Thymus (tissue), 11 donors: ENCODE results near the gene CREB5. TPM values are rescaled to one million over a fixed set of nuclear protein-coding genes. Genes with fewer than 3 reads are reported as not detected.

Source experiments
- DNase-seq, 9 donors: peaks; one replicate each; pipeline ENCODE4 v3.0.0-alpha.2; 2013; ENCODE audit warnings: low spot score in 9 of 9, low read depth in 6 of 9, missing footprints in 1 of 9
- H3K27ac ChIP-seq, 2 donors: one replicate each; pipeline ENCODE4 v1.5.1; 2013; ENCODE audit warnings: control low read depth in 1 of 2, low read depth in 1 of 2, low read length in 1 of 2, mild to moderate bottlenecking in 1 of 2, moderate library complexity in 1 of 2
- H3K27me3 ChIP-seq, 2 donors: one replicate each; pipeline ENCODE4 v1.5.1; 2013; ENCODE audit warnings: low read length in 1 of 2; ENCODE audit not compliant: control insufficient read depth in 2 of 2, insufficient read depth in 1 of 2
- H3K36me3 ChIP-seq, 2 donors: one replicate each; pipeline ENCODE4 v1.5.1; 2013; ENCODE audit warnings: low read length in 1 of 2, mild to moderate bottlenecking in 1 of 2, moderate library complexity in 1 of 2; ENCODE audit not compliant: control insufficient read depth in 2 of 2, insufficient read depth in 2 of 2
- H3K4me1 ChIP-seq, 2 donors: one replicate each; pipeline ENCODE4 v1.5.1; 2013; ENCODE audit warnings: low read length in 2 of 2; ENCODE audit not compliant: control insufficient read depth in 2 of 2, insufficient read depth in 2 of 2
- H3K4me3 ChIP-seq, 2 donors: one replicate each; pipeline ENCODE4 v1.5.1; 2013; ENCODE audit warnings: low read length in 2 of 2, control low read depth in 1 of 2, mild to moderate bottlenecking in 1 of 2
- H3K9me3 ChIP-seq, 2 donors: one replicate each; pipeline ENCODE4 v1.5.1; 2013; ENCODE audit warnings: low read length in 1 of 2, mild to moderate bottlenecking in 1 of 2; ENCODE audit not compliant: control insufficient read depth in 2 of 2, insufficient read depth in 1 of 2
- WGBS: extraction: QIAGEN DNeasy Blood & Tissue Kit; methylation state at CpG from one replicate; pipeline ENCODE4 v1.1.7; 2013; 5-methylcytosine and 5-hydroxymethylcytosine counted together
- polyA plus RNA-seq: library from polyadenylated mRNA; stranded (reverse); fragments of 200-250 nt; gene quantifications from one replicate; pipeline ENCODE4 v1.2.3, GENCODE V29; 2013
- total RNA-seq: library from RNA; stranded (reverse); fragments of 120-200 nt; gene quantifications from one replicate; pipeline ENCODE4 v1.2.4, GENCODE V29; 2013
- donor health status: healthy.

Gene CREB5
- total and polyA plus RNA-seq, 2 donors: 1.1 to 5.4 TPM

DNA sequence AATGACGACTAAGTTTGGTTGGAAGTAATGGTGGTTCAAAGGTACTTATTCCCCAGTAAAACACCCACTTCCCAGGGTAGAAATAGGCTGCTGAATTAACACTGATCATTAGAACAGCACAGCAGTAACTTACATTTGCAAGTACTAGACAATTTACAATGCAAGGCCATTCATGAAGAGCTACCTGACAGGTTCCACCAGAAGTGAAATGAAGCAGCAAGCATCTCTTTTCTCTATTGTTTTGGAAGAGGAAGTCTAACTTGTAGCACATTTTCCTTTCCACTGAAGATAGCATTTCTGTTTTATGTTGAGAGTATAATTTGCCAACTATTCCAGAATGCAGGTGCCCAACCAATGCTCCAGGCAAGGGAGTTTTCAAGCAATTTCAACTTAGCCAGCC lies 145.9 kb downstream of the CREB5 start:
- no peaks in the 10 kb centered on the region for H3K4me1 ChIP-seq
- no peaks in the 10 kb centered on the region for H3K9me3 ChIP-seq
- WGBS: 85% methylated on average over 1 of the region's 1 CpG
- no peak overlapping the region for H3K27ac ChIP-seq
- no peak for DNase-seq
- H3K27me3 ChIP-seq: no peaks in the 10 kb centered on the region
- H3K4me3 ChIP-seq: no peak overlapping the region
- no peaks in the 10 kb centered on the region for H3K36me3 ChIP-seq

DNA sequence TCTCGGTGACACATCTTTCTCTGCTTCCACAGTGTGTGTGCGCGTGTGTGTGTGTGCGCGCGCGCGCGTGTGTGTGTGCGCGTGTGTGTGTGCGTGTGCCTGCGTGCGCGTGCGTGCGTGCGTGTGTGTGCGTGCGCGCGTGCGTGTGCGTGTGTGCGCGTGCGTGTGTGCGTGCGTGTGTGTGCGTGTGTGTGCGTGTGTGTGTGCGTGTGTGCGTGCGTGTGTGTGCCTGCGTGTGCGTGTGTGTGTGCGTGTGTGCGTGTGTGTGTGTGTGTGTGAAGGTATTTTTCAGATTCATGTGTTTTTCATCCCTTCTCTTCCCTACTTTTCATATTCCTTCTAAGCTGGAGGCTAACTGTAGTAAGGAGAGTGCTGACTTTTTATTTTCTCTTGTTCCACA lies 148.4 kb downstream of the CREB5 start:
- Histone ChIP-seq H3K4me1 (no peaks in the 10 kb centered on the region), H3K4me3 (no peak overlapping the region), H3K27ac (no peak overlapping the region), H3K36me3 (no peaks in the 10 kb centered on the region), H3K9me3 (no peaks in the 10 kb centered on the region), H3K27me3 (no peaks in the 10 kb centered on the region)
- 66% methylated on average over 38 of the region's 38 CpGs for WGBS
- DNase-seq: no peak

DNA sequence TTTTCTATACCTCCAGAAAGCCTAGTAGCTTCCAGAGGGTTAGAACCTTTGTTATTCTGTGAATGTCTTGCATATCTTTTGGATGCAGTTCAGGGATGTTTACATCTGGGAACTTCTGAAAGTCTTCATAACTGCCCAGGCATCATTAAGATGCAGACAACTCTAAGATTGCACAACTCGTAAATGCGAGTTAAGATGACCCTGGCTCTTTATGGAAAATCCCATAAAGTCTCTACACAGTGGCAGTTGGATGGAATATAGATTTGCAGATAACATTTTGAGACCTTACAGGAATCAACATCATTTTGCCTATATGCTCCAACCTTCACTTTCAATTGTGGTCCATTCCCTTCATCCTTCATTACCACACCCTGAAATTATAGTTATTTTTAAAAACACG lies 151.7 kb downstream of the CREB5 start:
- Histone ChIP-seq H3K27me3 (no peaks in the 10 kb centered on the region), H3K4me3 (no peak overlapping the region), H3K36me3 (no peaks in the 10 kb centered on the region), H3K4me1 (no peaks in the 10 kb centered on the region), H3K9me3 (no peaks in the 10 kb centered on the region), H3K27ac (no peak overlapping the region)
- 98% methylated on average over 3 of the region's 3 CpGs for WGBS
- no peak for DNase-seq

DNA sequence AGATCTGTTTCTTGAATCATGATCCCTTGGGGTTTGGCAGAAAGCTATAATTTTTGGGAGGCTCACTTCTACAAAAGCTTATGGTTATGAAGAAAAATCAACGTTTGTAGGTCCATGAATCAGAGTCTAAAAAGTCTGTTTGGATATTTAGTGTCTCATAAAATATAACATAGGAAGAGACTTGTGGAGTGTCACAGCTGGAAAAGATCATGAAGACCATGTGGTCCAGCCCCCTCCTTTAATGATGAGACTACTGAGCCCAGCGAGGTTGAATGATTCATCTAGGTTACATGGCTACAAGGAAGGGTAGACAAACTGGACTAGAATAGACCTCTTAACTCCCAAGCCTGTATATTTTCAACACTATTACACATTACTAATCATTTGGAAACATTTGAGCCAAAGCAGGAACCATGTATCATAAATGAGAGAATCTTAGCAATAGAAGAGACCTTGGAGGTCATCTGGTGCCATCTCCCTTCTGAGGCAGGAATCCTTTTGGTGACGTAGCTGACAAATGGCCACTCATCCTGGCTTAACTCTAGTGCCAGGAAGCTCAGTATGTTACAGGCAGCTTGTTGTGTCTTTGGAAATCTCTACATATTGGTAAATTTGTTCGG lies 152.5 kb downstream of the CREB5 start:
- no peak for DNase-seq
- Histone ChIP-seq H3K4me1 (no peaks in the 10 kb centered on the region), H3K36me3 (no peaks in the 10 kb centered on the region), H3K27ac (no peak overlapping the region), H3K27me3 (no peaks in the 10 kb centered on the region), H3K4me3 (no peak overlapping the region), H3K9me3 (no peaks in the 10 kb centered on the region)
- WGBS: 96% methylated on average over 4 of the region's 4 CpGs

DNA sequence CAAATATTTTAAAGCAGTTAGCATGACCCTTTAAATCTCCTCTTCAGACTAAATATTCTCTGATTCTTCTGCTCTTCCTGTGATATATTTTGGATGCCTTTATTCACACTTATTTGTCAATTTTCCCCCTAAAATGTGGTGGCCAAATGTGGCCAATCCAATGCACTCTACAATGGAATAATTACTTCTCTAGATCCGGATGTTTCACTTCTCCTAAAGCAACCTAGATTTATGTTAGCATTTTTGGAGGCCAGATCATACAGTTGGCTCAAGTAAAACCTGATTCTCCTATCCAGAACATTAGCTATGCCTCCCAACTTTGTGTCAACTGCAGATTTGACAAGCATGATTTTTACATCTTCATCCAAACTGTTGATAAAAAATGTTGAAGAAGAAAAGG lies 153.7 kb downstream of the CREB5 start:
- H3K27me3 ChIP-seq: no peaks in the 10 kb centered on the region
- H3K4me1 ChIP-seq: no peaks in the 10 kb centered on the region
- 86% methylated on average over 1 of the region's 1 CpG for WGBS
- no peak overlapping the region for H3K4me3 ChIP-seq
- no peak overlapping the region for H3K27ac ChIP-seq
- DNase-seq: no peak
- H3K9me3 ChIP-seq: no peaks in the 10 kb centered on the region
- H3K36me3 ChIP-seq: no peaks in the 10 kb centered on the region

DNA sequence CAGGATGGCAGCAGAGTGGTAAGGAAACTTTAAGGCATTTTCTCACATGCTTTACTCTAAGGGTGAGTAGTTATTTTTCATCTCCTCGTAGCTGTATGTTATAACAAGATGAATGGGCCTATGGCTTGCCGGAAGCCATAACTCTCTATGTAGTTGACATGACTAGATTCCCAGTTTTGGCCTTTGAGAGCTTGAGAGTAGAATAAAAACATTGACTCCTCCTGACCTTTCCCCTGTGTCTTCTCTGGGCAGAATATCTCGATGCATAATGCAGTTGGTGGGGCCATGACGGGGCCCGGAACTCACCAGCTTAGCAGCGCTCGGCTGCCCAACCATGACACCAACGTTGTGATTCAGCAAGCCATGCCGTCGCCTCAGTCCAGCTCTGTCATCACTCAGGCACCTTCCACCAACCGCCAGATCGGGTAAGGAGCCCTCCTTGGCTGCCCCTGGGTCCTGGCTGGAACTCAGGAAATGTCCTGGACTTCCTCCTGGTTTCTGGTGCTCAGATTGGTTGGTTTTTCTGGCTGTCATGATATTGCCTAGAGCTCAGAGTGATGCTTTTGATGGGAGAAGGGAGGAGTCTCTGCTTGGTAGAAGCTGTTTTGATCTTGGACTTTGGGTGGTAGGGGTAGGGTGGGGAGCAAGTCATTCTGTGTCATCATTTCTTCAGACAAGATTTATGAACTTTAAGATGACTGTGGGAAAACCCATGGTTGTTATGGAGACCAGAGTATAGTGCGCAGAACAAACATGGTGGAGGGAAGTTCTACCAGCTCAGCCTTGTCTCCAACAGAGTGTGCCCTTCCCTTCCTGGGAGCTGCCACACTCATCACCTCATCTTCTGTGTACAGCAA lies 158.0 kb downstream of the CREB5 start:
- Histone ChIP-seq H3K4me1 (peaks cover 3 to 6% of the 10 kb centered on the region in 2 donors), H3K9me3 (no peaks in the 10 kb centered on the region), H3K4me3 (no peak overlapping the region), H3K27ac (no peak overlapping the region), H3K36me3 (no peaks in the 10 kb centered on the region), H3K27me3 (no peaks in the 10 kb centered on the region)
- 97% methylated on average over 13 of the region's 13 CpGs for WGBS
- no peak for DNase-seq

DNA sequence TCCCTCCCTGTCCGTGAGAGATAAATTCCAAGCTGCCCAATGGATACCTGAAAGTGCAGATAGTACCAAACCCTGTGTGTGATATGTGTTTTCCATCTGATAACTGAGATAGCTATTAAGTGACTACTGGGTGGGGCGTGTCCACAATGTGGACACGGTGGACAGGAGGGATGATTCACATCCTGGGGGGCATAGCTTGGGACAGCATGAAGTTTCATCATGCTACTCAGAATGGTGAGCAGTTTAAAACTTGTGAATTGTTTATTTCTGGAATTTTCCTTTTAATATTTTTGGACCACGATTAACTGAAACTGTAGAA lies 158.6 kb downstream of the CREB5 start:
- H3K9me3 ChIP-seq: no peaks in the 10 kb centered on the region
- no peaks in the 10 kb centered on the region for H3K36me3 ChIP-seq
- no peaks in the 10 kb centered on the region for H3K27me3 ChIP-seq
- 96% methylated on average over 4 of the region's 4 CpGs for WGBS
- no peak for DNase-seq
- H3K27ac ChIP-seq: no peak overlapping the region
- H3K4me3 ChIP-seq: no peak overlapping the region
- H3K4me1 ChIP-seq: peaks cover 3 to 6% of the 10 kb centered on the region in 2 donors

DNA sequence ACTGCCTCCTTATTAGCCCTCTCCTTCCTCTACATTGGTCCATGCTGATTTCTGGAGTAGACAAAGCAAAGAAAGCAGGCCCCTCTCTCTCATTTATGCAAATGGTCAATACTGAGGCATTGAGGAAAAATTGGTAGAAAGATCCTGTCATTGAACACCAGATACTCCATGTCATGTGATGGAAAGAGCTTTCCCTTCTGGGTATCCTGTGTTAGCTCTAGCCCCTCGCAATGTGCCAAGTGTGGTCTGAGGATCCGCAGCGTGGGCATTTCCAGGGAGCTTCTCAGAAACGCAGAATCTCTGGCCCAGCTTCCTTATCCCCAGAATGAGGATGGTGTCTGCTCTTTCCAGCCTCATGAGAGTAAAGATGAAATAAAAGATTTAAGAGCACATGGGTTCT lies 159.1 kb downstream of the CREB5 start:
- peaks cover 3 to 6% of the 10 kb centered on the region in 2 donors for H3K4me1 ChIP-seq
- WGBS: 97% methylated on average over 4 of the region's 4 CpGs
- no peak overlapping the region for H3K4me3 ChIP-seq

DNA sequence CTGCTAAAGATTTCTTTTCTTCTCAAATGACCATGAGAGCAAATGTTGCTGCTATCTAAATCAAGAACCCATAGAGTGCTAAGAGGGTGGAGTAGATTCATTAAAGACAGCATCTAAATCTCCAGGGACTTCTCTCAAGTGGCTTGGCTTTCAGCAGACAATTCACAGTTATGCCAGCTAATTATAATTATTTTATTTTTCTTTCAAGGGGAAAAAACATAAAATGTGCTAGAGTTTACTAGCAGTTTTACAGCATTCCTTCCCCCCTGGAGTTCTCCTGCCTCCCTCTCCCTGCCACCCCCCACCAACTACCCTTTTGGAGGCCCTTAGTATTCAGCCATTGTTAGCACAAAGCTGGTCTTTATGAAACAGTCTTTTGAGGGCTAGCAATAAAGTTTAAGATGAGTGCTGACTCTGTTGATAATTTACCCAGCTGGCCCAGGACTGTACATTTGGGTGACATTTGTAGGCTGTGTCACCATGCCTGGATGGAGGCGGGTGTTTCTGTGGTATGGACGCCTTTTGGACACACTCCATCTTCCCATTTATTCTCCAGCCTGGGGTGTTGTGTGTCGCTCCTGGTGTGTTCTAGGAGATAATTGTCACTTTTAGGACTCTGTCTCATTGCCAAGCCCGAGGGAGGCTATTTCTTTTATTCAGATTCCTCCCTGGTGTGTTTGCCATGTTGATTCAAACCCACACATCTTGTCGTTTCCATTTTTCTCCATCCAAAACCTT lies 160.2 kb downstream of the CREB5 start:
- Histone ChIP-seq H3K27me3 (no peaks in the 10 kb centered on the region), H3K4me1 (peaks cover 3 to 6% of the 10 kb centered on the region in 2 donors), H3K27ac (no peak overlapping the region), H3K4me3 (no peak overlapping the region), H3K9me3 (no peaks in the 10 kb centered on the region), H3K36me3 (no peaks in the 10 kb centered on the region)
- WGBS: 96% methylated on average over 5 of the region's 5 CpGs
- DNase-seq: no peak

More for the DNA sequence above, 159.1 kb downstream of the CREB5 start:
- no peak for DNase-seq
- H3K36me3 ChIP-seq: no peaks in the 10 kb centered on the region
- H3K27me3 ChIP-seq: no peaks in the 10 kb centered on the region
- H3K9me3 ChIP-seq: no peaks in the 10 kb centered on the region
- H3K27ac ChIP-seq: no peak overlapping the region
